Panc1 (cell line): Measurements from ENCODE around the gene FGD5. TPM values are rescaled to one million over a fixed set of nuclear protein-coding genes. Genes with fewer than 3 reads are reported as not detected.
A peak's percentile ranks its signal among the peaks of the same experiment; 100 is the strongest.

Experiments used
- ATAC-seq: fragments of 200-7000 bp; cut with Tn5 transposase; 2 replicates; pipeline ENCODE4 v1.9.1; 2020; ENCODE audit warnings: mild to moderate bottlenecking, moderate library complexity
- BruUV-seq: library from RNA; stranded (reverse); fragments of 400-500 nt; replicated peaks from 2 replicates; lab custom pipeline; 2021; lab: Mats Ljungman, UMichigan
- CTCF ChIA-PET: fragments of 300-600 bp; sonication (Branson Sonifier 250); formaldehyde crosslinking; loops from one replicate; lab custom pipeline; 2022; ENCODE audit warnings: antibody characterized with exemption; lab: Charles Lee
- POLR2A ChIA-PET: fragments of 300-600 bp; sonication (Branson Sonifier 250); formaldehyde crosslinking; loops from one replicate; lab custom pipeline; 2022; ENCODE audit warnings: antibody characterized with exemption; lab: Charles Lee
- DNase-seq: peaks from one replicate; pipeline ENCODE4 v3.0.0-alpha.2; 2010; ENCODE audit warnings: low read depth, low spot score
- H3K27ac ChIP-seq: 2 replicates; pipeline ENCODE4 v1.5.1; 2011; ENCODE audit warnings: mild to moderate bottlenecking, low read length, inconsistent platforms
- H3K27me3 ChIP-seq: fragments of 200-500 bp; sonication (Bioruptor generic); 2 replicates; pipeline ENCODE4 v1.6.0; 2014; ENCODE audit warnings: low read length, inconsistent platforms; ENCODE audit not compliant: control insufficient read depth, insufficient read depth
- H3K36me3 ChIP-seq: fragments of 200-500 bp; sonication (Bioruptor generic); 2 replicates; pipeline ENCODE4 v1.5.1; 2014; ENCODE audit warnings: inconsistent platforms, mild to moderate bottlenecking, low read length, moderate library complexity; ENCODE audit not compliant: control insufficient read depth, insufficient read depth
- H3K4me1 ChIP-seq: 2 replicates; pipeline ENCODE4 v1.5.1; 2011; ENCODE audit warnings: inconsistent platforms, mild to moderate bottlenecking, low read length, moderate library complexity; ENCODE audit not compliant: control insufficient read depth, insufficient read depth
- H3K4me3 ChIP-seq, 2 experiments: 2 replicates each; pipeline ENCODE4 v1.5.1; 2011 to 2012; ENCODE audit warnings: low read depth in 2 of 2, low read length in 2 of 2, mild to moderate bottlenecking in 2 of 2, inconsistent platforms in 1 of 2, moderate library complexity in 1 of 2
- H3K9me3 ChIP-seq: fragments of 200-500 bp; sonication (Bioruptor generic); 2 replicates; pipeline ENCODE4 v1.5.1; 2014; ENCODE audit warnings: low read depth, mild to moderate bottlenecking, inconsistent platforms, low read length, moderate library complexity; ENCODE audit not compliant: control insufficient read depth, insufficient read depth
- POLR2AphosphoS5 ChIP-seq: IDR thresholded peaks from 2 replicates; pipeline ENCODE4 v1.6.1; 2012; ENCODE audit warnings: mild to moderate bottlenecking, low read depth, low read length, moderate library complexity
- SIN3A ChIP-seq: IDR thresholded peaks from 2 replicates; pipeline ENCODE4 v1.6.1; 2012; ENCODE audit warnings: low read depth, mild to moderate bottlenecking, low read length, moderate library complexity, borderline replicate concordance; ENCODE audit not compliant: insufficient read depth
- TCF7L2 ChIP-seq: IDR thresholded peaks from 2 replicates; pipeline ENCODE4 v1.6.1; 2011; ENCODE audit warnings: mild to moderate bottlenecking, low read depth, low read length, inconsistent platforms
- in situ Hi-C: cut with HindIII; loops from 2 replicates; pipeline ENCODE4 v1.10.0; 2016; ENCODE audit warnings: low sequenced_read_pairs, low pct_unique_long_range_greater_than_20kb
- intact Hi-C: fragments of 100-400 bp; cut with micrococcal nuclease; formaldehyde crosslinking; loops from one replicate; pipeline ENCODE4 v1.10.0; 2022; ENCODE audit not compliant: unreplicated experiment
- total RNA-seq: library from RNA; stranded (reverse); gene quantifications from one replicate; pipeline ENCODE4 v1.2.1, GENCODE V29; 2021; ENCODE audit not compliant: unreplicated experiment
- TF ChIP-seq, protein P1 (sequence below): fragments of 450-650 bp; IDR thresholded peaks from 2 replicates; pipeline ENCODE4 v1.5.1; 2017; ENCODE audit warnings: mild to moderate bottlenecking
- TF ChIP-seq, protein P2 (sequence below), 2 experiments: IDR thresholded peaks; 2 replicates each; pipeline ENCODE4 v1.6.1; 2011 to 2012; ENCODE audit warnings: low read depth in 2 of 2, control low read depth in 1 of 2, low read length in 1 of 2, mild to moderate bottlenecking in 1 of 2, moderate library complexity in 1 of 2; ENCODE audit not compliant: insufficient read depth in 1 of 2

Gene FGD5
- total RNA-seq, 1 experiment from 2014 or later, result 0.77 TPM

DNA sequence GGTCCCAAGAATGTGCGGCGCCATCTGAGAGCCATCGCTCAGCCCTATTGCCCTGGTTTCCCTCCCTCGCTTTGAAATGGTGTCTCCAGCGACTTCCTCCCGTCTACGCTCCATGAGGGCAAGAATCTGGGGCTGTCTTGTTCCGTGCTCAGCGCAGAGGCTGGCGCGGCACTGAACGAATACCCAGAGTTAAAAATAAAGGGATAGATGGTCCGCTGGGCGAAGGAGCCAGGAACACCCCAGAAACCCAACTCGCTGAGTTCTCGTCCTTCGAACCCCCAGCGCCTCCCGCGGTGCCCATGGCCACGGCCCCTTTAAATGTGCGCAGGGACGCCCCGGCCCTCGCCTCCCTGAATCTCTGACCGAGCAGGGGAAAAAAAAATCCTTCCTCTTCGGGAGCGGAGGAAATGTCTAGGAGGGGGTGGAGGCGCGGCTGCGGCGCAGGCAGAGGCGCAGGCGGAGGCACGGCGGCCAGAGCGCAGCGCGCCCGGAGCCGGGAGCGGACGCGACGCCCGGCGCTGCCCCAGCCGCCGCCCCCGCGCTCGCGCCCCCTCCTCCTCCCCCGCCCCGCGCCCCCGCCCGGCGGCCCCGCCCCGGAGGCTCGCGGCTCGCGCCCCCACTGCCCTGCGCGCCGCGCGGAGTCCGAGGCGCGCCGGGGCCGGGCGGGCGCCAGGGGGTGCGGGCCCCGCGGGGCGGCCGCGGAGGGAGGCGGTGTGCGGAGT lies 8.5 kb upstream of the FGD5 start:
- in situ Hi-C loops (no loop called here), intact Hi-C loops (no loop called here)
- no peaks in the 10 kb centered on the region for H3K4me1 ChIP-seq
- no peak overlapping the region for H3K27ac ChIP-seq
- H3K36me3 ChIP-seq, result no peaks in the 10 kb centered on the region
- CTCF ChIA-PET, result no interaction called here
- H3K4me3 ChIP-seq, result no peak overlapping the region
- no TSS peak for BruUV-seq
- POLR2A ChIA-PET, result no interaction called here
- H3K27me3 ChIP-seq, result peaks cover 13% of the 10 kb centered on the region
- no peaks in the 10 kb centered on the region for H3K9me3 ChIP-seq
- DNase-seq (no peak), ATAC-seq (peak; percentile 58)
- no peak for TF ChIP-seq TCF7L2

DNA sequence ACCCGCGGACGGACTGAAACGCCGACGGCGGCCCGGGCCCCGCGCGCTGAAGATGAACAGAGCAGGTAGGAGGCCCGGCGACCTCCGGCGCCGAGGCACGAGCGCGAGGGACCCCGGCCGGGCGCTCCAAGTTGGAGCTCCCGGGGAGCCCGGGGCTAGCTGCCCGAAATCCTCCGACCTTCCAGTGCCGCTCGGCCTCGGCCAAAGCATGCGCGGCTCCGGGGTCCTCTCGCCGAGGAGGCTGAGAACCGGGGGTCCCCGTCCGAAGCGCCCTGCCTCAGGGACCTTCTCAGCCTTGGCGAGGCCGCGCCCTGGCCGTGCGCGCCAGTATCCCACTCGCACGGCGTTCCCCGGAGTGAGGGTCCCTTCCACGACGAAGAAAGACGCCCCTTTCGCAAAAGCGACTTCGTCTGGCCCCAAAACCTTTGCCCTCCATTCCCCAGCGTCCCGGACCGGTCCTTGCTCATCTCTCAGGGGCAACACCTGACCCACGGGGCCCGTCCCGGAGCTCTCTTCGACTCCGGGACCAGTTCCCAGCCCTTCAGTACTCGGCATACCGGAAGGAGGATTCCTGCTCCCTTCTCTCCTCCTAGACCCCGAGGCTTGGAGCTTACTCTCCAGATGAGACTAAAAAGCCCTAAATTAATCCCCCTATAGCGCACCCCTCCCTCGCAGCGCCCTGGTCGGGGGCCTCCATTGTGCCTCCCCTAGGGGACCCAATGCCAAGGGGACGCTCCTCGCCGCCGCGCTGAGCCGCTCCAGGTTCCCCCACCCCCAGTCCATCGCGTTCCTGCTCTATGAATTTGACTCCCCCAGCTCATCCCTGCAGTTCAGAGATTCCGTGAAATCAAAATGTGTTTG lies 7.7 kb upstream of the FGD5 start:
- Histone ChIP-seq H3K27ac (no peak overlapping the region), H3K36me3 (no peaks in the 10 kb centered on the region), H3K4me1 (no peaks in the 10 kb centered on the region), H3K9me3 (no peaks in the 10 kb centered on the region), H3K27me3 (peaks cover 13% of the 10 kb centered on the region), H3K4me3 (no peak overlapping the region)
- no peak for ATAC-seq
- BruUV-seq, result no TSS peak
- TF ChIP-seq, protein P1, sequence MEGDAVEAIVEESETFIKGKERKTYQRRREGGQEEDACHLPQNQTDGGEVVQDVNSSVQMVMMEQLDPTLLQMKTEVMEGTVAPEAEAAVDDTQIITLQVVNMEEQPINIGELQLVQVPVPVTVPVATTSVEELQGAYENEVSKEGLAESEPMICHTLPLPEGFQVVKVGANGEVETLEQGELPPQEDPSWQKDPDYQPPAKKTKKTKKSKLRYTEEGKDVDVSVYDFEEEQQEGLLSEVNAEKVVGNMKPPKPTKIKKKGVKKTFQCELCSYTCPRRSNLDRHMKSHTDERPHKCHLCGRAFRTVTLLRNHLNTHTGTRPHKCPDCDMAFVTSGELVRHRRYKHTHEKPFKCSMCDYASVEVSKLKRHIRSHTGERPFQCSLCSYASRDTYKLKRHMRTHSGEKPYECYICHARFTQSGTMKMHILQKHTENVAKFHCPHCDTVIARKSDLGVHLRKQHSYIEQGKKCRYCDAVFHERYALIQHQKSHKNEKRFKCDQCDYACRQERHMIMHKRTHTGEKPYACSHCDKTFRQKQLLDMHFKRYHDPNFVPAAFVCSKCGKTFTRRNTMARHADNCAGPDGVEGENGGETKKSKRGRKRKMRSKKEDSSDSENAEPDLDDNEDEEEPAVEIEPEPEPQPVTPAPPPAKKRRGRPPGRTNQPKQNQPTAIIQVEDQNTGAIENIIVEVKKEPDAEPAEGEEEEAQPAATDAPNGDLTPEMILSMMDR, result no peak
- TF ChIP-seq, protein P2, sequence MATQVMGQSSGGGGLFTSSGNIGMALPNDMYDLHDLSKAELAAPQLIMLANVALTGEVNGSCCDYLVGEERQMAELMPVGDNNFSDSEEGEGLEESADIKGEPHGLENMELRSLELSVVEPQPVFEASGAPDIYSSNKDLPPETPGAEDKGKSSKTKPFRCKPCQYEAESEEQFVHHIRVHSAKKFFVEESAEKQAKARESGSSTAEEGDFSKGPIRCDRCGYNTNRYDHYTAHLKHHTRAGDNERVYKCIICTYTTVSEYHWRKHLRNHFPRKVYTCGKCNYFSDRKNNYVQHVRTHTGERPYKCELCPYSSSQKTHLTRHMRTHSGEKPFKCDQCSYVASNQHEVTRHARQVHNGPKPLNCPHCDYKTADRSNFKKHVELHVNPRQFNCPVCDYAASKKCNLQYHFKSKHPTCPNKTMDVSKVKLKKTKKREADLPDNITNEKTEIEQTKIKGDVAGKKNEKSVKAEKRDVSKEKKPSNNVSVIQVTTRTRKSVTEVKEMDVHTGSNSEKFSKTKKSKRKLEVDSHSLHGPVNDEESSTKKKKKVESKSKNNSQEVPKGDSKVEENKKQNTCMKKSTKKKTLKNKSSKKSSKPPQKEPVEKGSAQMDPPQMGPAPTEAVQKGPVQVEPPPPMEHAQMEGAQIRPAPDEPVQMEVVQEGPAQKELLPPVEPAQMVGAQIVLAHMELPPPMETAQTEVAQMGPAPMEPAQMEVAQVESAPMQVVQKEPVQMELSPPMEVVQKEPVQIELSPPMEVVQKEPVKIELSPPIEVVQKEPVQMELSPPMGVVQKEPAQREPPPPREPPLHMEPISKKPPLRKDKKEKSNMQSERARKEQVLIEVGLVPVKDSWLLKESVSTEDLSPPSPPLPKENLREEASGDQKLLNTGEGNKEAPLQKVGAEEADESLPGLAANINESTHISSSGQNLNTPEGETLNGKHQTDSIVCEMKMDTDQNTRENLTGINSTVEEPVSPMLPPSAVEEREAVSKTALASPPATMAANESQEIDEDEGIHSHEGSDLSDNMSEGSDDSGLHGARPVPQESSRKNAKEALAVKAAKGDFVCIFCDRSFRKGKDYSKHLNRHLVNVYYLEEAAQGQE (IDR thresholded peaks at IDR 0.05; ENCODE audit: insufficient read depth in 1 of 2, low read depth in 2 of 2, low read length in 1 of 2), result no peak
- TF ChIP-seq TCF7L2 (no peak), SIN3A (no peak), POLR2AphosphoS5 (no peak)
- in situ Hi-C loops, result no loop called here
- intact Hi-C loops, result no loop called here
- ChIA-PET POLR2A (no interaction called here), CTCF (no interaction called here)
- DNase-seq, result no peak
